GM18505 (cell line): ENCODE measurements around the gene BLM.
"Not testable (repeated sequence)": the region's sequence is repeated elsewhere in the genome, so short reads cannot be mapped to it uniquely, and the experiment has no call there.

Experiments used
- ATAC-seq: cut with Tn5 transposase; IDR thresholded peaks from one replicate; pipeline ENCODE4 v1.9.1; 2021; ENCODE audit not compliant: unreplicated experiment
- POLR2A ChIP-seq: IDR thresholded peaks from 4 replicates; pipeline ENCODE4 v1.6.1; 2011; ENCODE audit warnings: borderline replicate concordance; ENCODE audit not compliant: insufficient read depth, insufficient read length; ENCODE audit errors: extremely low read depth

Gene BLM

DNA sequence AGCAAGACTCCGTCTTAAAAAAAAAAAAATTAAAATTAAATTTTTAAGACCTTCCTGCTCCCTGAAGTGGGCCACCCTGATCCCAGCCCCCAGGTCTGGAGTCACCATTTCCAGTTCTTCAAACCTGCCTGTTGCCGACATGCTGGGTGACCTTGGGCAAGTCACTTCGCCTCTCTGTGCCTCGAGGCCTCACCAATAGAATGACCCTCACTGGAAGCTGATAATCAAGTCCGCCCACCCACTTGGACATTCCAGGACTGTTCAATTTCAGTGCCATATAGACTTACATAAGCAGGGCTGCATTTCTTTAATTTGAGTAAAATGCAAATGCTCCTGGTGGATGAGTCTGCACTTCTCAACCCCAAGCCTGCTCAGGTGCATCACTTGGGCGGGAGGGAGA, 112.0 kb downstream of the BLM start:
- TF ChIP-seq POLR2A = no peak
- ATAC-seq = no peak

DNA sequence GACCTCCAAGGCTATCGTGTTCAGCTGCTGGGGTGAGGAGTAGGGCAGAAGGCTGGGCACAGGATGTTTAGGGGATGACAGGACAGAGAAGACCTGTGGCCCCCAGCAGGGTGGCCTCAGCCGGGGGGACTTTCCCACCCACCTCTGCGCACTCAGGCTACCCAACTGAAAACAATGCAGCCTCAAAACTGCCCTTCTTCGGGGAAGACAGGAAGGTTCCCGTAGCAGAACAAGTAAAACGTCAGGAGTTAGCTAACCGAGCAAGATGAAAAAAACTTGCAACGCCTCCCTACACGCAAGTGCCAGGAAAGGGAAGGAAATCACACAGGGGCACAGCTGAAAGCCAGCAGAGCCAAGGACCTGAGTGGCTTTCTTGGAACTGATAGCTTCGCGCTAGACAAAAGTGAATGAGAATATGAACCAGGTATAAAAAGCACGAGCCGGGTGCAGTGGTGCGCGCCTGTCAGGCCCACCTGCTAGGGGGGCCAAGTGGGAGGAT, 112.8 kb downstream of the BLM start:
- TF ChIP-seq POLR2A = no peak
- no peak for ATAC-seq

DNA sequence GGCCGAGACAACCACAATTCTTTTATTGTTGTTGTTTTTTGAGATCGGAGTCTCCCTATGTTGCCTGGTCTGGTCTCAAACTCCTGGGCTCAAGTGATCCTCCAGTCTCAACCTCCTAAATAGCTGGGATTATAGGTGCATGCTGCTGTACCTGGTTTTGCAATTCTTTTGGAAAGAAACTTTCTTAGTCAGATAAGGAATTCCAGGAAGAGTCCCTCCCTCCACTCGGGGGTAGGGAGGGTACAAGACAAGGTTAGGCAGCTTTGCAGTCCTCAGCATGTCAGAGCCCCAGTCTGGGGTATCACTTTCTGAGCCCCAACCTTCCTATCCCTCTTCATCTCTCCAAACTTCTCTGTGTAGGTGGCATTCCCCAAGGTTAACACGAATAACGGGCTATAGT, 117.5 kb downstream of the BLM start:
- ATAC-seq = no peak
- TF ChIP-seq POLR2A = no peak

DNA sequence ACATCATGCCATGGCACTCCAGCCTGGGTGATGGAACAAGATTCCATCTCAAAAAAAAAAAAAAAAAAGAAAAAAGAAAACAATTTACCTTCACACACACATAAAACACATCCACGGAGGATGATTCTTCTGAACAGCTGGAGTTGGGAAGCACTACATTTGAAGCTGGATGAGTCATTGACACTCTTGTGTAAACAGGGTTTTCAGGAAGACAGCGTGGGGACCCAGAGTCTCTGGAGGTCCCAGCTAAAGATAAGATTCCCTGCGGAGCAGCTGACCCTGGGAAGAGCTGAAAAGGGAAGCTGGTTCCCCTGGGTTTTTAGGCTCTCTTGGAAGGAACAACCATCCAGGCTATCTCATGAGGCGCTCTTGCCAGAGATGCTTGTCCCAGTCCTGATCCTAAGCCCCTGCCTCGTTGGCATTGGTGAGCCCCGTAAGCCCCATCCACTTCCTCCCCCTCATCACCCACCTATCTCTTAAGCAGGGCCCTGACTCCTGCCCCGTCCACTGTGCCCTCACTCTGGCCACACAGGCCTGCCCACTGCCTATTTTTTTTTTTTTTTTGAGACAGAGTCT, 119.2 kb downstream of the BLM start:
- no peak for TF ChIP-seq POLR2A
- no peak for ATAC-seq

DNA sequence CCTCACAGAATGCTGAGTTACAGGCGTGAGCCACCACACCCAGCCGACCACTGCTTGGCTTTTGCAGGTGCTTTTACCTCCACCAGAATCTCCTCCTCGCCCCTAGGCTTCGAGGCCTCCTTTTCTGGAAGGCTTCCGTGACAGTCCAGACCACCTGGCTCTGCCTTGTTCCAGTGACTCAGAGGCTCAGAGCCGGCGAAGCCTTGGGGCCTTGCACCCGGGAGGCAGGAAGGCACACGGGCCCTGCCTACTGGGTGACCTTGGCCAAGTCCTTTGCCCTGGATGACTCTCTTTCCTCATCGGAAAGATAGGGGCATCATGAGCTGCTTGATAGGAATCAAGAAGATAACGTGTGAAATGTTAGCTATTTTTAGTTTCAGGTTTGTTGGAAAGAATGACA, 119.9 kb downstream of the BLM start:
- TF ChIP-seq POLR2A = no peak
- ATAC-seq = no peak

DNA sequence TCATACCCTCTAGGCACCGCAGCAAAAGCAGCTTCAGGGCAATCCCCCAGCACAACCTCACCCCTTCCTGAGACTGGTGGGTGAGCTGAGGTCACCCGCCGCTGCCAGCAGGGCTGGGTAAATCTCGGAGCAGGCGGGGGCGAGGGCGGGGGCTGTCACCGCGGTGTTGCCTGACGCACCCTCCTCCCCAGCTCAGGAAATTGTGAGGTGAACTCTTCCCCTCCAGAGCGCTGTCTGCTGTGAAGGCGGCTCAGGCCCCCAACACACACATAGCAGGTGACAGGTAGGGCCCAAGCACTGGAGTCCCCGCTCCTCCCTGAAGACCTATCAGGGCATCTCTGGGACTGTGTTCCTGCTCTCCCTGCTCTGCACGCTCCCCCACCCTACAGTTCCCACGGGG, 121.0 kb downstream of the BLM start:
- no peak for TF ChIP-seq POLR2A
- ATAC-seq = no peak

DNA sequence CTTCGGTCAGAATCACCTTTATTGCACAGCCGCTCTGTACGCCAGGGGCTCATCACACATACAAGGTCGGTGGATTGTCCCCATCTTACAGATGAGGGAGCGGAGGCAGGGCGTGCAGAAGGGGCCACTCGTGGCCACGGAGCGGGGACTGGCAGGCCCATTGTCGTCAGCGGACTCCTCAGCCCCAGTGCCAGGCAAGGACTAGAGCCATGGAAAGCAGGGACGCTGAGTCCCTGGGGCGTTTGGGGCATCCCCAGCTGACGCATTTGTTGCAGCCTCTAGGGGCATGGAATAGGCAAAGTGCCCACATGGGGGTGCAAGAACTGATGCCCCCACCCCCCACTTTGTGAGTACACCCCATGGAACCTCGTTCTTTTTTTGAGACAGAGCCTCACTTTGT, 121.4 kb downstream of the BLM start:
- TF ChIP-seq POLR2A = no peak
- no peak for ATAC-seq

DNA sequence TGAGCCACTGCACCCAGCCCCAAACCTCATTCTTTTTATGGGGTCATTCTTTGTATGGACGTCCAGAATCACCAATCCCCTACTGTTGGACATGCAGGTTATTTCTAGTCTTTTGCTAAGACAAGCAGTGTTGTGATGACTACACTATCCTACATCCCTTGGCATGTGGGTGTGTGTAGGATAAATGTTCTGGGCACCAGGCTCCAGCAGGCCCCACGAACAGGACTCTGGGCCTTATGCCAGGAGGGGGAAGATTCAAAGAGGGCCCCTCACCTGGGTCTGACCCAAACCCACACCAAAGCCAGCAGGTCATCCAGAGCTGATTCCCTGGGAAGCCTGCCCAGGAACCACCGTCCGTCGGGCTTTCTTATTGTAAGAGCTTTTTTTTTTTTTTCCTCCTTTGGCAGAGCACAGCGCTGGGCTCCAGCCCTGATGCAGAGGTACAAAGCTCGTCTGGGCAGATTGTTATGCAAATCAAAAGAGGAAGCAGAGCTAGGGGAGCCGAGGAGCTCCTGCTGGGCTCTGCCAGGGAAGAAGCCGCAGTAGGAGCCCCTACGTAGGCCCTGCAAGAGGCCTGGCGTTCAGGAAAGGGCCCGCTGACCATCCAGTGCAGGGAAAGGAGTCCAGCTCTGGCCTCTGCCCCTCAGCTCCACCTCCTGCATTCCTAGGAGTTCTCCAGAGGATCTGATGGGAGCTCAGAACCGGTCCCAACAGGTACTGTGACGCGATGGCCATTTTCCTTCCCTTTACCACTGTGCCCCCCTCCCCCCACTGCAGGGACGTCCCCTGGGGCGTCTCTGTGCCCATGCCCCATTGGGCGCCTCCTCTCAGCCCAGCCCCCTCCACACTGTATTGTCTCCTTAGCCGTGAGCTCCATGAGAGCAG, 122.3 kb downstream of the BLM start:
- TF ChIP-seq POLR2A = peak; percentile 72
- ATAC-seq = peak; percentile 83

DNA sequence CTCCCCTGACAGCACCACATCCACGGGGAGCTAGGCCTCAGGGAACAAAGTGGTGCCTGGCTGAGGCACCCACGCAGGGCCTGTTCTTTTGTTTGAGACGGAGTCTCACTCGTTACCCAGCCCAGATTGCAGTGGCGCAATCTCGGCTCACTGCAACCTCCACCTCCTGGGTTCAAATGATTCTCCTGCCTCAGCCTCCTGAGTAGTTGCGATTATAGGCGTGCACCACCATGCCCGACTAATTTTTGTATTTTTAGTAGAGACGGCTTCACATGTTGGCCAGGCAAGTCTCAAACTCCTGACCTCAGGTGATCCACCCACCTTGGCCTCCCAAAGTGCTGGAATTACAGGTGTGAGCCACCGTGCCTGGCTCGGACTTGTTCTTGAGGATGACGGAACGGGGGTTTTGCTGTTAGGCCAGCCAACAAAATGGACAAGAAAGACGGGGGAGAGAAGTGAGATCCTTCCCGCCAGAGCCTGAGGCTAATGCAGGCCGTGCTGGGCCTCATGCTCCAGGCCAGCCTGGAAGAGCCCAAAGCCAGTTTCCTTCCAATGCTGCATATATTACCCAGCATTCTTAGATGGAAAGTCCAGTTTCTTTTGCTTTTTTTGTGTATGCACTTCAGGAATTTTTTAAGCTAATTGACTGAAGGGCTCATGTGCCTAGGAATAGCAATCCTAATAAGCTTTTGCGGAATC, 123.2 kb downstream of the BLM start:
- no peak for ATAC-seq
- TF ChIP-seq POLR2A = no peak

DNA sequence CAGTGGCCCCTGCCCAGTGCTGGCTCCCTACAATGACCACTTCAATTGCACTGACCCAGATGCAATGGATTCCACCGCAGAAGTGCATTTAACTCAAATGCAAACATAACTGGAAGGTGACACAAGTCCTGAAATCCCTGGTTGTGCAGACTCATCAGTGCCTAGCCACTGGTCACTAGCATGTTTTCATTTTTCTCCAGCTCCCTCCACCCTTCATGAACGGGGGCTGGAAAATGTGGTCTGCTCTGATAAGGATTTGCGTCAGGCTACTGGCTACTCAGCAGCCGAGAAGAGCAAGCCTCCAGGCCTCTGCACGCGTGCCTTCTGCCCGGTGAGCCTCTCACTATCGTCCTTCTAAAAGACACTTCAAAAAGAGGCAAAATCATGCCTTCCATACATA, 123.8 kb downstream of the BLM start:
- ATAC-seq = no peak
- no peak for TF ChIP-seq POLR2A

DNA sequence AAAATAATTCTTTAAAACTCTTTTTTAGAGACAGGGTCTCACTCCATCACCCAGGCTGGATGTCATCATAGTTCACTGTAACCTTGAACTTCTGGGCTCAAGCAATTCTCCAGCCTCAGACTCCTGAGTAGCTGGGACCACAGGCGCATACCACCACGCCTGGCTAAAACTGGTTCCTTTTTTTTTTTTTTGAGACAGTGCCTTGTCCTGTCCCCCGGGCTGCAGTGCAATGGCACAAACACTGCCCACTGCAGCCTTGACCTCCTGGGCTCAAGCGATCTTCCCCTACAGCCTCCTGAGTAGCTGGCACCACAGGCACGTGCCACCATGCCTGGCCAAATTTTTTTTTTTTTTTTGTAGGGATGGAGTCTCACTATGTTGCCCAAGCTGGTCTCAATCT, 127.5 kb downstream of the BLM start:
- no peak for ATAC-seq
- TF ChIP-seq POLR2A = no peak

DNA sequence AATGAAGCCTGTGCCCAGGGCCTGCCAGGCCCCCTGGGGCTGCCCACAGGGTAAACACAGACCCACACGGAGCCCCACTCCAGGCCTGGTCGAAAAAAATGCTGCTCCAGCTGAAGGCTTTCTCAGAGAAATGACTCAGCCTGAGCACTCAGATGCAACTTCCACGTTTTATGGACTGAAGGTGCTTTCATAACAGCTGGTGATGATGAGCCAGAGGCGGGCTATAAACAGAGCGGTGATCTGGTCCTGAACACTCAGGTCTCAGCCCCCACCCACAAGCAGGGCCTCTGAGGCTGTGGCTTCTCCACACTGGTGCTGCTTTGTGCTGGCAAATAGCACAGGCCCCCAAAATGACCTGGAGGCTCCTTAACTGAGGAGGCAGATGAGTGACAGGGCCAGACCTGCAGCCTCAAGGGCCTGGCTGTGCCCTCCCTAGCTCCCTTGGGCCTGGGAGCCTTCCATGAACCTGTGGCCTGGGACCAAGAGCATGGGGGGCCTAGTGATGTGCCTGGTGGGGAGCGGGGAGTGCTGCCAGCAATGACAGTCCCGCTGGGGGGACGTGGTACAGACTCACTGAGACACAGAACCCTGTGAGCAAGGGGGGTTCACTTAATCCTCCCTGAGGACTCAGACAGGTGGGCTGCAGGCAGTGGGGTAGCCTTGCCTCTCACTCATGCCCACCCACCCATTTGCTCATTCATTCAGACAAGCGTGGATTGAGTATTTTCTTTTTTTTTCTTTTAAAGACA, 128.2 kb downstream of the BLM start:
- peak; percentile 11 for TF ChIP-seq POLR2A

DNA sequence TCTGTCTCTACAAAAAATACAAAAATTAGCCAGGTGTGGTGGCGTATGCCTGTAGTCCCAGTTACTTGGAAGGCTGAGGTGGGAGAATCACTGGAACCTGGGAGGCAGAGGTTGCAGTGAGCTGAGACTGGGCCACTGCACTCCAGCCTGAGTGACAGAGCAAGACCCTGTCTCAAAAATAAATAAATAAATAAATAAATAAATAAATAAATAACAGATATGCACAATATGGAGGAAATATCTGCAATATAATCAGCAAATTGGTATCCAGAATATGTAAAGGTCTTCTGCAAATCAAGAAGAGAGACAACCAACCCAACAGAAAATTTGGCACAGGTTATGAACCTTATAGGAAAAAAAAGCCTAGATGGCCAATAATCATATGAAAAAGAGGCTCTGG, 132.3 kb downstream of the BLM start:
- ATAC-seq = not testable (repeated sequence)

More for the DNA sequence above, 128.2 kb downstream of the BLM start:
- ATAC-seq = peak; percentile 79

DNA sequence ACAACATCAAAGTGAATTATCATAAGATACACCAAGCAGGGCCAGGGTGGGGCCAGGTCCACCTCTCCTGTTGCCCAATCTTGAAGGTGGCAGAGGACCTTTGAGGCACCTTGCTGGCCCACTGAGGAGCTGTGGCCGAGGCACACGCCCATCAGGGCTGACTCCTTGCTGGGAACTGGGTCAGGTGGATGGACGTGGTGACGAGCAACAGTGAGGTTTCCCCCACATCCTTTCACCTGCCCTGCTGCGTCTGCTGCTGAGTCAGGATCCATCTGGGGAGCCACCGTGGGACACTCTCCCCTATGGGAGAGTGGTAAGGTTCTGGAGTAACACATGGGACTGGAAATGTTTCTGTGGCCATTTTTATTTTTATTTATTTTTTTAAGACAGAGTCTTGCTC, 134.0 kb downstream of the BLM start:
- no peak for TF ChIP-seq POLR2A

DNA sequence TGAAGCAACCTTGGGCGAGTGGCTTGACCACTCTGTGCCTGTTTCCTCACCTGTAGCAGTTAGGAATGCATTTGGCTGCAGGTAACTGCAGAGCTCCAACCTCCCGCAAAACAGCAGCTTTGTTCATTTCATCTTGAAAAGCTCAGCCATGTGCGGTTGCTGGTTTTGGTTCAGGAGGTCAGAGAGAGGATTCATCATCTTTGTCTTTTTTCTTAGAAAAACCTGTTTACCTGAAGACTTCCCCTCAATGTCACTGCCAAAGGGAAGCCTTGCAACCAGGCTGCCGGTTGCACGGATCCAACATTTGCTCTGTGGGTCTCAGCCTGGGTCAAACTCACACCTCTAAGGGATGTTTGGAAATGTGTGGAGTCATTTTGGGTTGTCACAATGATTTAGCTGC, 134.8 kb downstream of the BLM start:
- TF ChIP-seq POLR2A = no peak
- ATAC-seq = no peak

More for the DNA sequence above, 134.0 kb downstream of the BLM start:
- ATAC-seq = no peak
